GM19372 (cell line): ENCODE results near the gene ARHGAP42.
"Not testable (repeated sequence)": the region's sequence is repeated elsewhere in the genome, so short reads cannot be mapped to it uniquely, and the experiment has no call there.

ENCODE experiments used
- ATAC-seq: cut with Tn5 transposase; IDR thresholded peaks from one replicate; pipeline ENCODE4 v1.9.1; 2021; ENCODE audit warnings: mild to moderate bottlenecking, low read depth, moderate library complexity; ENCODE audit not compliant: unreplicated experiment

ARHGAP42 gene, protein sequence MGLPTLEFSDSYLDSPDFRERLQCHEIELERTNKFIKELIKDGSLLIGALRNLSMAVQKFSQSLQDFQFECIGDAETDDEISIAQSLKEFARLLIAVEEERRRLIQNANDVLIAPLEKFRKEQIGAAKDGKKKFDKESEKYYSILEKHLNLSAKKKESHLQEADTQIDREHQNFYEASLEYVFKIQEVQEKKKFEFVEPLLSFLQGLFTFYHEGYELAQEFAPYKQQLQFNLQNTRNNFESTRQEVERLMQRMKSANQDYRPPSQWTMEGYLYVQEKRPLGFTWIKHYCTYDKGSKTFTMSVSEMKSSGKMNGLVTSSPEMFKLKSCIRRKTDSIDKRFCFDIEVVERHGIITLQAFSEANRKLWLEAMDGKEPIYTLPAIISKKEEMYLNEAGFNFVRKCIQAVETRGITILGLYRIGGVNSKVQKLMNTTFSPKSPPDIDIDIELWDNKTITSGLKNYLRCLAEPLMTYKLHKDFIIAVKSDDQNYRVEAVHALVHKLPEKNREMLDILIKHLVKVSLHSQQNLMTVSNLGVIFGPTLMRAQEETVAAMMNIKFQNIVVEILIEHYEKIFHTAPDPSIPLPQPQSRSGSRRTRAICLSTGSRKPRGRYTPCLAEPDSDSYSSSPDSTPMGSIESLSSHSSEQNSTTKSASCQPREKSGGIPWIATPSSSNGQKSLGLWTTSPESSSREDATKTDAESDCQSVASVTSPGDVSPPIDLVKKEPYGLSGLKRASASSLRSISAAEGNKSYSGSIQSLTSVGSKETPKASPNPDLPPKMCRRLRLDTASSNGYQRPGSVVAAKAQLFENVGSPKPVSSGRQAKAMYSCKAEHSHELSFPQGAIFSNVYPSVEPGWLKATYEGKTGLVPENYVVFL

DNA sequence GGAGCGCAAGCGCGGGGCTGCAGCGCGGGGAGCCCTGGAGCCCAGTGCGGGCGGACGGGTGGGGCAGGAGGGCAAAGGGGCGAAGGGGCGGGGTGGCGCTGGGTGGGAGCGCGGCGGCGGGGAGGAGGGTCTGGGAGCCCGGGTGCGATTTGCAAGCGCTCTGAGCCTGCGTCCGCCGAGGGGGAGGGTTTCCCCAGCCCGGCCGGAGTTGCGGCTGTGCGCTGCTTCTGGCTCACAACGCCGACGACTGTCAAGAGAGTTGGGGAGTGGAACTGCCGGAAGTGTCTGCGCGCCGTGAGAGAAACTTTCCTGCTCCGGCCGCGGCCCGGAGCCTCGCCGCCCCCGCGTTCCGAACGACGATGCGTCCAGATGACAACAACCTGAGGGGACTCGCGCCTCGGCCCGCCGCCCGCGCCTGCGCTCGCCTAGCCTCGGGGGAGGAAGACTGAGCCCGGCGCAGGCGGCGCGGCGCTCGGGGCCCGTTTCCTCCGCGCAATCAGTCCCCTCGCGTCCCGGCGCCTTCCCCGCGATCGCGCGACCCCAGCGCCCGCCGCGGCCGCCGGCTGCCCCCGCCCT lies at the start of gene ARHGAP42:
Gene ARHGAP42 (plus strand): TSS at position 235 of the 576 bp plus-strand sequence. CDS start 391 bp downstream, outside the sequence.
- peak; percentile 75 for ATAC-seq

DNA sequence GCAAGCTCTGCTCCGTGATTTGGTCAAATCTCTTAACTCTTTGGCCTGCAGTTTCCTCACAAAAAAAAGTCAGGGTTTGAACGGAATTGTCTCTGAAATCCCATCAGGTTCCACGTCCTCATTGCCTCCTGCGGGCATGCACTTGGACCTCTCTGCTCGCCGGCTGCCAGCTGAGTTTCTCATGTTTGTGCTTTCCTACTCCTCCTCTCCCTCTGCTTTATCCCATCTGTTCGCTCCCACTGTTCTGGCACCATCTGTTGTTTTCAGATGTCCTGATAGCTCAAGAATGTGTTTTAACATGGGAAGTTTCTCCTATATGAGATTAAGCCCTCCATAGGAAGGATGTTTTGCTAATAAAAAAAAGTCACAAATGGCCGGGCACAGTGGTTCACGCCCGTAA lies 49.4 kb upstream of the ARHGAP42 start:
- ATAC-seq = no peak

DNA sequence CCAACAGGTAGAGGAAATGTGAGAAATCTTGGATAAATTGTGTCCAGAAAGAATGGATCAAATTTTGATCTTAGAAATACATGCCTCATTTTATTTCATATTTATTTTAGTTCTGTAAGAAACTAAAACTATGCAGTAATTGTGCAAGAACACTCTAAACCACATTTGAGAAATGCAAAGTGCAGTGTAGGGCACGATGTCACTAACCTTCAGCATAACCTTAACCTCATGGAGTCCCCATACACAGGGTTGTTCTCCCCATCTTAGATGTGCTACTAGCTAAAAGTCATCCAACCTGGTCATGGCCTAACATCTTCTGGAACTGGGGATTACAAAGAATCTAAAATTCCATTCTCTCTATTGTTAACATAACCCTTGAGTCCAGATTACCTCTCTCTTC lies 48.4 kb upstream of the ARHGAP42 start:
- ATAC-seq = no peak

DNA sequence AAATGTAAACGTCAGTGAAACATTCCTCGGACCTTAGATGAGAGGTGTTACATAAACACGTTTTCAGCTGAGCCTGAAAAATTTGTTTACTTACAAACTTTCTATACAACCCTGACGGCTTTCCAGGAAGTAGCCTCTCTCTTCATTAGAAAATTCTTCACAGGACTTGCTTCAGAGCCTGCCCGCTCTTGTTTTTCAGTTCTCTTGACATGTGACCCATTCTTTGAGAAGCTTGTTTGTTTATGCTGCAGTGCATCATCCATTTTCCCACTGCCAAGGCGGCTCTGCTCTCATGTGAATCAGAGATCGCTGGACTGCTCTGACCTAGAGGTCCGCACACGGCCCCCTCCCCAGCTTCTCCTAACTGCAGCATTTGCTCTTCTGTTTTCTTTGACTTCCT lies 47.9 kb upstream of the ARHGAP42 start:
- ATAC-seq = no peak

DNA sequence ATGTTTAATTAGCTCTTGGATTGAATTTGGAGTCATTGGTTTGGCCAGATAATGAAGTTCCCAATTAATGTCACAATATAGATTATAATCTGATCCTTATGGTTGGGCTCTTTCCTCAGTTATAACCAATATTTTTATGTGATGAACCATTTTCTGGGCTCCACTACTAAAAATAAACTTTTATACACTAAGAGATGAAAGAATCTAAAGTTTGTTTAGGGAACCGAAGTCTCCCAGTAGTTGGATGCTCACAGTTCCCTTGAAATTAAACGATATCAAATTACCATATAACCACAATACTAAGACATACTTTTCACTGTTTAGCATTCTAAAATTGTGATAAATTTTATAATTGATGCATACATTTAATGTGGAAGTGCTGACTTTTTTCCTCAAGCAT lies 47.0 kb upstream of the ARHGAP42 start:
- ATAC-seq = no peak

DNA sequence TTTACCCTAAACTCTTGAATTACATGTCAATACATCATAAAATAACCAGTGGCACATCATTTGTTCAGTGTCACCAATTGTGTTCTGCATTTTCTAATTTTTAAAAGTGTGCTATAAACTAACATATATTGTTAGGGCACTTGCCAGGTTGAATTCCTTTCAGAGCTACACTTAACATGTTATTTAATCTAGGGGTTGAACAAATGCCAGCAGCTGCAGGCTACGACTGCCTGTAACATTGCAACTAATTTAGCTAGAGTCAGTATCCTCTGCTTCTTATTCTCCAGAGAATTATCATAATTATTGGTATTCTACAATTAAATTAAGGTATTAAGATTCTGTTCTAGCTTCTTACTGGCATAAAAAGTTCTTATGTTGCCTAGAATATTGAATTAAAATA lies 46.4 kb upstream of the ARHGAP42 start:
- no peak for ATAC-seq

DNA sequence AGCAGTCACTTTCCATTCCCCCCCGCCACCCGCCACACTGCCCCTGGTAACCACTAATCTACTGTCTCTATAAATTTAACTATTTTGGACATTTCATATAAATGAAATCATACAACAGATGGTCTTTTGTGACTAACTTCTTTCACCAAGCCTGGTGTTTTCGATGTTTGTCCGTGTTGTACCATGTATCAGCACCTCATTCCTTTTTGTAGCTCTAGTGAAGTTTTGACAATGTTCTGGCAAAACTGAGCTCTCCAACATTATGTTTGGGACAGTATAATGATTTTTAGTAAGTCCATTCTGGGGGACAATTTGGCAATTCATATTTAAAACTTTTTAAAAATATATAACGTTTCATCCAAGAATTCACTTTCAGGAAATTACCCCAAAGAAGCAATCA lies 45.6 kb upstream of the ARHGAP42 start:
- no peak for ATAC-seq

DNA sequence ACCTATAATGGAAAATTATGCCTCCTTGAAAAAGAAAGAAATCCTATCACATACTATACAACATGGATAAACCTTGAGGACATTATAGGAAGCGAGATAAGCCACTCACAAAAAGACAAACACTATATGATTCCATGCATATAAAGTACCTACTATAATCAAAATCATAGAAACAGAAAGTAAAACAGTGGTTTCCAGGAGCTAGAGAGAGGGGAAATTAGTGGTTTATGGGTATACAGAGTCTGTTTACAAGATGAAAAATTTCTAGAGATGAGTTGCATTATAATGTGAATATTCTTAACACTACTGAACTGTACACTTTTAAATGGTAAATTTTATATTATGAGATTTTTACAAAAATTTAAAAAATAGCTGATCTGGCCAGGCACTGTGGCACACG lies 40.5 kb upstream of the ARHGAP42 start:
- no peak for ATAC-seq

DNA sequence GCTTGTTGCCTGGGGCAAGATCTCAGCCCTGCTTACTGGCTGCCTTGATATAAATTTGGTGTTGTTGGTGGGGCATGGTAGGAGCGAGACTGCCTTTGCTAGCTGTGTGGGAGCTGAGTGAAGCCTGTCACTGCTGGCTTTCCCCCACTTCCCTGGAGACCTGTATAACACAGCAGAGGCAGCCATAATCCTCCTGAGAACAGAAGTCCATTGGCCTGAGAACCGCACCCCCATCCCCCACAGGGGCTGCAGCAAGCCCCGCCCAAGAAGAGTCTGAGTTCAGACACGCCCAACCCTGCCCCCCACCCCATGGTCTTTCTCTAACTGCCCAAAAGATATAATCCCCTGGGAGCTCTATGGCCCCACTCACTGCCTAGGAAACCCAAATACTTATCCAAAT lies 39.2 kb upstream of the ARHGAP42 start:
- ATAC-seq = no peak

DNA sequence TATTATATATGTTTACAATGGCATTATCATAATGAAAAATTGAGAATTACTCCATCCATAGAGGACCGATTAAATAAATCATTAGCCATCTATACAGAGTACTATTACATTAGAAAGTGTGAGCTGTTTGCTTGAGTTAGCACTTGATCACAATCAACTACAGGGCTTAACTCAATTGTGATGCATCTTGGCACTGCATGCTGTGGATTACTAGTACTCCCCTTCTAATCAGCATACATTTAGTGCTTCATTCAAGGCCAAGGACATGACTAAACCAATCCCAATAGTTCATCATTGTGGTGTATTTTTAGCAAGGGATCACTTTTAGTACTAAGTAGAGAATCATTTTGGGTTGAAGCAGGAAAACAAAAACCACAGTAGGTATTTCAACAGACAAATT lies 23.5 kb upstream of the ARHGAP42 start:
- no peak for ATAC-seq

DNA sequence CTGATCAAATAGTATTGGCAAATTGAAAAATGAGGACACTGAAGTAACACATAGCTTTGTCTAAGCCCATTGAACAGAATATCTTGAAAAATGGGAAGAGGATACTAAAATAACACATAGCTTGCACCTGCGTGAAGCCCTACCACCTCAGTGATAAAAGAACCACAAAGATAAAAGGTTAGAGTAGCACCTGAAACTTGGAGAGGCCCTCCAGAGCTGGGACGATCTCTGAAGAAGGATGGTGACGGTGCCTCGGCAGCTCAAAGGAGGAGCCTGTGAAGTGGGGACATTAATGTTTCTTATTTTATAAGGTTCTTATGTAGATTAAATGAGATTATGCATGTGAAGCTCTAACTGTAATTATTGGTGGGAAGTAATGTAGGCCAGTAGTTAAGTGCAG lies 23.1 kb upstream of the ARHGAP42 start:
- ATAC-seq = no peak

DNA sequence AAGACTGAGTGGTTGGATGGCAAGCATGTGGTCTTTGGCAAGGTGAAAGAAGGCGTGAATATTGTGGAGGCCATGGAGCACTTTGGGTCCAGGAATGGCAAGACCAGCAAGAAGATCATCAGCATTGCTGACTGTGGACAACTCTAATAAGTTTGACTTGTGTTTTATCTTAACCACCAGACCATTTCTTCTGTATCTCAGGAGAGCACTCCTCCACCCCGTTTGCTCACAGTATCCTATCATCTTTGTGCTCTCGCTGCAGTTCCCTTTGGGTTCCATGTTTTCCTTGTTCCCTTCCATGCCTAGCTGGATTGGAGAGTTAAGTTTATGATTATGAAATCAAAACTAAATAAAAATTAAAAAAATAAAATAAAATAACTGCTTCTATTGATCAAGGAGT lies 20.3 kb upstream of the ARHGAP42 start:
- not testable (repeated sequence) for ATAC-seq

DNA sequence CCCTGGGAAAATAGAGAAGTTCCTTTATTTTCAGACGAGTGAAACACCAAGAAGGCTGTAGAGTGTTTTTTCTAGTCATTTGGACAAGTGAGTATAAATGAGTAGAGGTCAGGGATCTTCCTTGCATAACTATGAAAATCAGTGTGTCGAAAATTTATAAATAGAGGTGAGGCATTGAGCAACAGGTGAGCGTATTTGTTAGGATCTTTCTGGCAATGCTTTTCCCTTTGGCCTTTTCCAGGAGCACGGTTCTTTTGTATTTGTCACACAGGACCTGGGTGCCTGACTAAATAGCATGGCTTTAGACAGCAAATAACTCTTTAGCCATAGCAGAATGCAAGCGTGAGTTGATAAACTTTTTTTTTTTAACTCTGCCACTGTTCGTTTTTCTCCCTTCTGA lies 19.6 kb upstream of the ARHGAP42 start:
- no peak for ATAC-seq

DNA sequence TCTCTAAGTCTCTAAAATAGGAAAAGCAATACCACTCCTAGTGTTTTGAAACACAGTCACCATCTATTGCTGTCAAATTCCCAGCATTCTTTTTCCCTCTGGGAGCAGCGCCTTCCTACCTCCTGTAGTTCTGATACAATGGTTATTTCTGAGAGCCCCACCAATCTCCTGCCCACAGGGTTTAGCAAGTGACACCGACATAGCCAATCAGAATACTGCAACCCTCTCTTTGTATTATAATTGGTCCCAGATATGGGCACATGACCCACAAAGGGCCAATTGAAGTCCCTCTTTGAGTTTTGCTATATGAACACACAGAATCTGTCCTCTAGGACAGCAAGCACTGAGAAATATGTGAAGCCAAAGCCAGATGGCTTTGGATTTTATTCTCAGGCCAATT lies 16.9 kb upstream of the ARHGAP42 start:
- no peak for ATAC-seq

DNA sequence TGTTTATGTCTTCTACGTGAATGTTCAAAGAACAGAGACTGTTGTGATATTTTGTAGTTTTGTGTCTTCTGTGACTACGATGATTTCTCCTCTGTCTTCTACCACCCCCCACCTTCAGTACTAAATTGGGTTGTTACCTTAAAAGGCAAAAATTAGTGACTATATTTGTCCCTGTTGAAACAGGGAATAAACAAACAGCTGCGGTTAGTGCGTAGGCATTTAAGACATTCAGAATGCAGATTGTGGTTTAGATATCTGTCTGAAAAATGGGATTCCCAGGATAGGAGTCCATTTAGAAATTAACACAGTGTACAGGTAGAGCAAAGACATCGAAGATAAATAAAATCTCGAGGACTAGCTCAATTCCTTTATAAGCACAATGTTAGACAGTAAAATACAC lies 15.6 kb upstream of the ARHGAP42 start:
- ATAC-seq = no peak

DNA sequence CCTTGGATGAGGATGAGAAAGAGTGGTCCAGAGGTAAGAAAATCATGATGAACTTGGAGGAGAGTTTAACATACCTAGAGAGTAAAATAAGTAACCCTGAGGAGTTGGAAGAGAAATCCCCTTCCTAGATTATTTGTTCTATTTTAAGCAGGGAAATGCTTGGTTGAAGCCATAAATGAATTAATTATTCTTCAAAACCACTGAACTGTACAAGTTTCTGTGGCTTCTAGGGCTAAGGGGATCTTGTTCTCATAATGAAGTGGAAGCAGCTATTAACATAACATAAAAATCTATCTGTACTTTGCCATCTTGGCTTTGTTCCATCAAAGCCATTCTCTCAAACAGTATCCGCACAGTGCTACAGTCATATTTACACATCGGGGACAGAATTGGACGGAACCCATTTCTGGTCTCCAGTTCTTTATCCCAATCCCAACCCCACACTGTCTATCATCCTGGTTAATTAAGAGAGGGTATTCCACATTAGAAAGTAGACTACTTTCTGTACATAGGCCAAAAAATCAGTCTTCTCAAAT lies 14.5 kb upstream of the ARHGAP42 start:
- no peak for ATAC-seq

DNA sequence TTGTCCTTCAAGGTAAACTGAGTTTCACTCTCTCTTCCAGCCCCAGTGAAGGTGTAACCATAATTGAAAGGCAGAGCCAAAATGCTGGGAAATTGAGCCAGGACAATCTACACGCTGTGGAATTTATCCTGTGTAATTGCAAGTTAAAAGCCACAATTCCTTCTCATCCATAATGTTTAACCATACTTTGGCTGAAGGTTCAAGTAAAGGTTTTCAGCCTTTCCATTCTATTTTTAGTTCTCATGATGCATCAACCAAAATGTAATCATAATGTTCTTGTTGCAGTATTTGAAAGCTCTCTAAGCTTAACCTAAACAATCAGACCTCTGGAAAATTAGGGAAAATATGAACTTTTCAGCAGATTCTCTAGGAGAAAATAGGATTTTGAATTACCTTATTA lies 14.0 kb upstream of the ARHGAP42 start:
- ATAC-seq = no peak

DNA sequence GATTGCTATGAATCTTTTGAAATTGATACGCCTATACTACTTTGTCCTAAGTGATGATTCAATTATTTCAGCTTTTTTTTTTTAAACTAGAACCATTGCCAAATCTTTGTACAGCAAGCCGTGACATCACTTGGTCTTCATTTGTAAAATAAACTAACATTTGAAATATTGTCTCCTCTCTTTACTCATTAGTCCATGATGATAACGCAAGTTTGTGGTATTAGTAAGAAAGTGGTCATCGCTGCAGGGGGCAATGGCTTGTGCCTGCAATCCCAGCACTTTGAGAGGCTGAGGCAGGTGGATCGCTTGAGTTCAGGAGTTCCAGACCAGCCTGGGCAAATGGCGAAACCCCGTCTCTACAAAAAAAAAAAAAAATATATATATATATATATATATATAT lies 12.9 kb upstream of the ARHGAP42 start:
- no peak for ATAC-seq

DNA sequence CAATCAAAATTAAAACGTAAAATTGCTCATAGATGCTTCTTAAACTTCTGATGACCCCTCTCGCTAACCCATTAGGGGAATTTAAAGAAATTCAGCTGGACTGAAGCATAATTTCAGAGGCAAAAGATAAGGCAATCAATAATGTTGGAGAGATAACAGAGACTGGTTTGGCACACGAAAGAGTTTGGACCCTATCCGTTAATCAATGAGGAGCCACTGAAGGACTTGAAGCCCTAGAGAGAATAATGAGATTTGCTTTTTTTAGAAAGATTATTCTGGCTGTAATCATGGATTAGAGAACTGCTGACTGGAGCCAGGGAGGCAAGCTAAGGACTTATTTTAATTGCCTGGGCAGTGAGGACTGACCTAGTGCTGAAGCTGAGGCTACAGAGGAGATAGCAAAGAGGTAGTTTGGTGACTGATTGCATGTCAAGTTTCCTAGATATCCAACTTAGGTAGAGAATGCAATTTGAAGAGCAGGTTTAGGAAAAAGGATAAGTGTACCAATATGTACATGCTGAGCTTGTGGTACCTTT lies 11.9 kb upstream of the ARHGAP42 start:
- ATAC-seq = no peak

DNA sequence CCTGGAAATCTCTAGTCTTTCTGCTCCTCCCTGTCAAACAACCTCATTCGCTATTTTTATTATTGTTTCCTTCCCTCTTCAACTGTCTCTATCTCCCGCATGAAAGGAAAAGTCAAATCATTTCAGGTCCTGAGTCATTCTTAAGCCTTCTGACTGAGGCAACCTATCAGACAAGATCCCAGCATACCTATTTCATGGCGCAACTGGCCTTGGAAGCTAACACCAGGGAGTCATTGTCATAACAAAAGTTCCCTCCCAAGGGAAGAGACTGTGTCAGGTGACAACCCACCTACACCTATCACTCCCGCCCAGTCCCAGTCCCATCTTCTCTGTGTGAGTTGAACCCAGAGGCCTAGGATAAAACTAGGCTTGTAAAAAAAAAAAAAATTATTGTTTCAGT lies 10.2 kb upstream of the ARHGAP42 start:
- ATAC-seq = no peak

DNA sequence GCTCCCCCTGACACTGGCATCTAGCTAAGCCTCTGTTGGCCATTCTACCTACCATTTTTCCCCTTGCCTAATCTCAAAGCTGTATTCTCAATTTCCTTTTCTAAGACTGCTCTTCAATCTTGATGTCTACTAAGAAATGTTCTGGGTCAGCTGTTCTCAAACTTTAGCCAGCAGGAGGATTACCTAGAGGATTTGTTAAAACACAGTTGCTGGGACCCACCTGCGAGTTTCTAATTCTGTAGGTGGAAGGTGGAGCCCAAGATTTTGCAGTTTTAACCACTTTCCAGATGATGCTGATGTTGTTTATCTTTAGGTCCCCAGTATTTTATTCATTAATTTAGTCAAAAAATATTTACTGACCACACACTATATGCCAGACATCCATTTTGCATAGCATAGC lies 9.3 kb upstream of the ARHGAP42 start:
- no peak for ATAC-seq
